ENCODE results near the gene ALDH1B1.

The ALDH1B1 gene

DNA sequence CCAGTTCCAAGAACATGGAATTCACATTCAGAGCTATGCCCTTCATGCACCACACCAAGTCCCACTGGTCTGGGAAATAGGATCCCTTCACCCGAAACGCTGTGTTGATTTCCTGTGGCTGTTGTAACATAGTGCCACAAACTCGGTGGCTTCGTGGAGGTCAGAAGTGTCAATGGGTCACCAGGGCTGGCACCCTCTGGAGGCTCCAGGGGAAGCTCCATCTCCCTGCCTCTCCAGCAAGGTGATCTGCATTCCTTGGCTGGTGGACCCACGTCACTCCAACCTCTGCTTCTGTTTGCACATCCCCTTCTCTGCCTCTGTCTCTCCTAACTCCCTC is 28.9 kb upstream of the ALDH1B1 start:
- no peak overlapping the region for H3K4me2 ChIP-seq
- no peak overlapping the region for H3K9ac ChIP-seq
- H4K20me1 ChIP-seq (ENCODE audit: insufficient read depth), result no peaks in the 10 kb centered on the region
- H3K27me3 ChIP-seq (ENCODE audit: insufficient read depth, low read depth), result no peaks in the 10 kb centered on the region
- TF ChIP-seq, protein P1, sequence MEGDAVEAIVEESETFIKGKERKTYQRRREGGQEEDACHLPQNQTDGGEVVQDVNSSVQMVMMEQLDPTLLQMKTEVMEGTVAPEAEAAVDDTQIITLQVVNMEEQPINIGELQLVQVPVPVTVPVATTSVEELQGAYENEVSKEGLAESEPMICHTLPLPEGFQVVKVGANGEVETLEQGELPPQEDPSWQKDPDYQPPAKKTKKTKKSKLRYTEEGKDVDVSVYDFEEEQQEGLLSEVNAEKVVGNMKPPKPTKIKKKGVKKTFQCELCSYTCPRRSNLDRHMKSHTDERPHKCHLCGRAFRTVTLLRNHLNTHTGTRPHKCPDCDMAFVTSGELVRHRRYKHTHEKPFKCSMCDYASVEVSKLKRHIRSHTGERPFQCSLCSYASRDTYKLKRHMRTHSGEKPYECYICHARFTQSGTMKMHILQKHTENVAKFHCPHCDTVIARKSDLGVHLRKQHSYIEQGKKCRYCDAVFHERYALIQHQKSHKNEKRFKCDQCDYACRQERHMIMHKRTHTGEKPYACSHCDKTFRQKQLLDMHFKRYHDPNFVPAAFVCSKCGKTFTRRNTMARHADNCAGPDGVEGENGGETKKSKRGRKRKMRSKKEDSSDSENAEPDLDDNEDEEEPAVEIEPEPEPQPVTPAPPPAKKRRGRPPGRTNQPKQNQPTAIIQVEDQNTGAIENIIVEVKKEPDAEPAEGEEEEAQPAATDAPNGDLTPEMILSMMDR (conservative IDR thresholded peaks at IDR 0.05; ENCODE audit: low read depth, low read length), result no peak
- no peaks in the 10 kb centered on the region for H3K4me1 ChIP-seq (ENCODE audit: low read depth, poor library complexity, severe bottlenecking)
- no peaks in the 10 kb centered on the region for H3K36me3 ChIP-seq (ENCODE audit: insufficient read depth)
- H3K79me2 ChIP-seq (ENCODE audit: insufficient read depth, low read depth), result no peaks in the 10 kb centered on the region
- H3K4me3 ChIP-seq (IDR thresholded peaks at IDR 0.05; ENCODE audit: insufficient read depth, low read depth, low read length), result no peak overlapping the region
- H3K27ac ChIP-seq, result no peak overlapping the region
- no peak overlapping the region for H2AFZ ChIP-seq (ENCODE audit: low read depth)

DNA sequence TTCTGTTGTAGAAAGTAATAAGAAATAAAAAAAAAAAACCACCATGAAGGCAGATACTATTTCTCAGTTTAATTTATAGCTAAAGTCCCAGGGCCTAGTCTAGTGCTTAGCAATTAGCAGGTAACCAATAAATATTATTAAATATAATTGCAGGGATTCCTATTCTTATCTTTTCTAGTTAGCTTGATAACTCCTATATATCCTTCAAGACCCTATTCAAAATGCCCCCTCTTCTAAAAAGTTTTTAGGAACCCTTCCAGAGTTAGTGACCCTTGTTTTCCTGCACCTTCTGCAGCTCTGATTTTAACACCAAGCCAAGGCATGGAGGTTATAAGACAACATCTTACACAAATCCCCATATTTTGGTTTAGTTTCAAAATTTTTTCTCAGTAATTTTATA is 24.6 kb upstream of the ALDH1B1 start:
- Histone ChIP-seq H3K4me2 (no peak overlapping the region), H3K4me3 (IDR thresholded peaks at IDR 0.05; ENCODE audit: insufficient read depth, low read depth, low read length) (no peak overlapping the region), H3K9ac (no peak overlapping the region), H3K27ac (no peak overlapping the region), H3K36me3 (ENCODE audit: insufficient read depth) (no peaks in the 10 kb centered on the region), H4K20me1 (ENCODE audit: insufficient read depth) (no peaks in the 10 kb centered on the region), H3K79me2 (ENCODE audit: insufficient read depth, low read depth) (no peaks in the 10 kb centered on the region), H3K27me3 (ENCODE audit: insufficient read depth, low read depth) (no peaks in the 10 kb centered on the region), H3K4me1 (ENCODE audit: low read depth, poor library complexity, severe bottlenecking) (no peaks in the 10 kb centered on the region), H2AFZ (ENCODE audit: low read depth) (no peak overlapping the region)
- TF ChIP-seq, protein P1 (conservative IDR thresholded peaks at IDR 0.05; ENCODE audit: low read depth, low read length), result no peak

GRCh38 chr9:38368731-38369130 is 23.8 kb upstream of the ALDH1B1 start:
- no peaks in the 10 kb centered on the region for H3K27me3 ChIP-seq (ENCODE audit: insufficient read depth, low read depth)
- no peak overlapping the region for H2AFZ ChIP-seq (ENCODE audit: low read depth)
- no peaks in the 10 kb centered on the region for H3K4me1 ChIP-seq (ENCODE audit: low read depth, poor library complexity, severe bottlenecking)
- H3K27ac ChIP-seq, result no peak overlapping the region
- H3K9ac ChIP-seq, result no peak overlapping the region
- H3K4me3 ChIP-seq (IDR thresholded peaks at IDR 0.05; ENCODE audit: insufficient read depth, low read depth, low read length), result no peak overlapping the region
- H3K4me2 ChIP-seq, result no peak overlapping the region
- TF ChIP-seq, protein P1 (conservative IDR thresholded peaks at IDR 0.05; ENCODE audit: low read depth, low read length), result no peak
- no peaks in the 10 kb centered on the region for H3K79me2 ChIP-seq (ENCODE audit: insufficient read depth, low read depth)
- no peaks in the 10 kb centered on the region for H3K36me3 ChIP-seq (ENCODE audit: insufficient read depth)
- no peaks in the 10 kb centered on the region for H4K20me1 ChIP-seq (ENCODE audit: insufficient read depth)

- Histone ChIP-seq H3K27me3 (ENCODE audit: insufficient read depth, low read depth) (no peaks in the 10 kb centered on the region), H3K4me3 (IDR thresholded peaks at IDR 0.05; ENCODE audit: insufficient read depth, low read depth, low read length) (no peak overlapping the region)
Measured at GRCh38 chr9:38370176-38370575, 22.3 kb upstream of the ALDH1B1 start.

More at GRCh38 chr9:38370176-38370575, 22.3 kb upstream of the ALDH1B1 start:
- Histone ChIP-seq H3K4me2 (no peak overlapping the region), H3K9ac (no peak overlapping the region), H3K79me2 (ENCODE audit: insufficient read depth, low read depth) (no peaks in the 10 kb centered on the region), H3K4me1 (ENCODE audit: low read depth, poor library complexity, severe bottlenecking) (no peaks in the 10 kb centered on the region), H3K27ac (no peak overlapping the region), H2AFZ (ENCODE audit: low read depth) (no peak overlapping the region), H4K20me1 (ENCODE audit: insufficient read depth) (no peaks in the 10 kb centered on the region), H3K36me3 (ENCODE audit: insufficient read depth) (no peaks in the 10 kb centered on the region)
- TF ChIP-seq, protein P1 (conservative IDR thresholded peaks at IDR 0.05; ENCODE audit: low read depth, low read length), result no peak

Data from KMS-11 (cell line).